Measurements from ENCODE around the gene CD300H.

CD300H gene

DNA sequence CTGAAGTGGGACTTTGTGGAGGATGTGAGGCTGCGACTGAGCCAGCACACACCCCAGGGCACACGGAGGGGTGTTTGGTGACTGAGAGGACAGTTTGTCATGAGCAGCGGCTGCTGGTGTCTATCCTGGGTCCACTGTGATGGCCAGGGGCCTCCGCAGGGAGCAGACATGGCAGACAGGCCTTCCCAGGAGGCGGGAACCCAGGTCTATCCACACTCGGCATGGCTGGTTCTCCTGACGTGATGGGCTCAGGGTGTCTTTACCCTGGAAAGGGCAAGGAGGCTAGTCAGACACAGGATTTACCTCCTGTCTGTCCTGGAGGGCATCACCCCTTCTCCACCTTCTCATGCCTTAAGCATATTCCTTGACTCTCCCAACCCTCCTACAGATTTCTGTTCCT is 20.7 kb downstream of the CD300H start:
- CTCF ChIA-PET, result interaction anchor here (0.6 kb wide), 1 partner anchor 9 kb away, joined by 3 read pairs; no protein-coding TSS in a partner anchor
- TF ChIP-seq ZNF112 (tag by site-specific recombination; IDR thresholded peaks at IDR 0.05), result no peak
- no peak for TF ChIP-seq PRDM1 (tag by site-specific recombination; IDR thresholded peaks at IDR 0.05)
- TF ChIP-seq ZNF184 (tag by site-specific recombination; IDR thresholded peaks at IDR 0.05), result no peak
- TF ChIP-seq KLF8 (tag by site-specific recombination; IDR thresholded peaks at IDR 0.05), result no peak
- TF ChIP-seq ZSCAN30 (tag by site-specific recombination; IDR thresholded peaks at IDR 0.05), result no peak
- TF ChIP-seq, protein P1, sequence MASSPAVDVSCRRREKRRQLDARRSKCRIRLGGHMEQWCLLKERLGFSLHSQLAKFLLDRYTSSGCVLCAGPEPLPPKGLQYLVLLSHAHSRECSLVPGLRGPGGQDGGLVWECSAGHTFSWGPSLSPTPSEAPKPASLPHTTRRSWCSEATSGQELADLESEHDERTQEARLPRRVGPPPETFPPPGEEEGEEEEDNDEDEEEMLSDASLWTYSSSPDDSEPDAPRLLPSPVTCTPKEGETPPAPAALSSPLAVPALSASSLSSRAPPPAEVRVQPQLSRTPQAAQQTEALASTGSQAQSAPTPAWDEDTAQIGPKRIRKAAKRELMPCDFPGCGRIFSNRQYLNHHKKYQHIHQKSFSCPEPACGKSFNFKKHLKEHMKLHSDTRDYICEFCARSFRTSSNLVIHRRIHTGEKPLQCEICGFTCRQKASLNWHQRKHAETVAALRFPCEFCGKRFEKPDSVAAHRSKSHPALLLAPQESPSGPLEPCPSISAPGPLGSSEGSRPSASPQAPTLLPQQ (tag by site-specific recombination; IDR thresholded peaks at IDR 0.05), result no peak
- TF ChIP-seq ZNF174 (tag by site-specific recombination; IDR thresholded peaks at IDR 0.05), result no peak
- TF ChIP-seq REST (tag by site-specific recombination; IDR thresholded peaks at IDR 0.05), result no peak
- no peak for TF ChIP-seq ZNF132 (tag by site-specific recombination; IDR thresholded peaks at IDR 0.05; ENCODE audit: borderline replicate concordance)
- H3K9me3 ChIP-seq (ENCODE audit: control insufficient read depth, insufficient read depth, low read depth, low read length), result no peaks in the 10 kb centered on the region
- H3K27ac ChIP-seq (ENCODE audit: extremely low read depth, low read depth, low read length), result no peak overlapping the region
- POLR2A ChIA-PET, result no interaction called here
- no peaks in the 10 kb centered on the region for H3K36me3 ChIP-seq (ENCODE audit: control insufficient read depth in 2 of 2, insufficient read depth in 1 of 2, low read length in 2 of 2)
- H3K4me1 ChIP-seq (ENCODE audit: control insufficient read depth, insufficient read depth, low read length), result no peaks in the 10 kb centered on the region
- H3K4me3 ChIP-seq (ENCODE audit: low read depth, low read length), result no peak overlapping the region

- POLR2A ChIA-PET, result no interaction called here
- CTCF ChIA-PET, result interaction anchor here (0.6 to 0.7 kb wide), 4 partner anchors 10 to 314 kb away, joined by 3 to 7 read pairs (median 4); no protein-coding TSS in a partner anchor
- TF ChIP-seq ZNF624 (tag by site-specific recombination; IDR thresholded peaks at IDR 0.05) (no peak), ZNF670 (tag by site-specific recombination; IDR thresholded peaks at IDR 0.05; ENCODE audit: low read depth) (no peak), ZNF639 (tag by site-specific recombination; IDR thresholded peaks at IDR 0.05) (no peak), ELK4 (IDR thresholded peaks at IDR 0.05; ENCODE audit: borderline replicate concordance, low read depth, low read length) (no peak), ZFP3 (tag by site-specific recombination; IDR thresholded peaks at IDR 0.05; ENCODE audit: low read depth) (no peak), ZNF555 (tag by site-specific recombination; conservative IDR thresholded peaks at IDR 0.05) (no peak), CTCF (tag by site-specific recombination; IDR thresholded peaks at IDR 0.05) (no peak)
- Histone ChIP-seq H3K27ac (ENCODE audit: extremely low read depth, low read depth, low read length) (no peak within 1 kb of the TSS), H3K4me1 (ENCODE audit: control insufficient read depth, insufficient read depth, low read length) (no peaks in the 10 kb centered on the region), H3K36me3 (ENCODE audit: control insufficient read depth in 2 of 2, insufficient read depth in 1 of 2, low read length in 2 of 2) (no peaks in the 10 kb centered on the region), H3K9me3 (ENCODE audit: control insufficient read depth, insufficient read depth, low read depth, low read length) (no peaks in the 10 kb centered on the region), H3K4me3 (ENCODE audit: low read depth, low read length) (no peak within 1 kb of the TSS)
Observed at GRCh38 chr17:74545843-74546230, 21.5 kb downstream of the CD300H start, which contains the start of gene CD300C. CD300C (minus strand) TSS chr17:74546115; CDS start chr17:74545782, 333 bp downstream.
